ENCODE data around the gene LRRC4C. TPM values are rescaled to one million over a fixed set of nuclear protein-coding genes. Genes with fewer than 3 reads are reported as not detected.
A peak's percentile ranks its signal among the peaks of the same experiment; 100 is the strongest.

Gene LRRC4C
- total RNA-seq, 1 experiment from 2014 or later: 0.13 TPM

- no peak overlapping the region for H2BK20ac ChIP-seq (ENCODE audit: low read depth, low read length, poor library complexity, severe bottlenecking)
- H2BK12ac ChIP-seq (ENCODE audit: insufficient read length, low read depth, low read length): no peak overlapping the region
- Mint-ChIP-seq H3K4me1 (peaks cover 13 to 14% of the 10 kb centered on the region in 2 experiments), H3K36me3 (ENCODE audit: insufficient read depth in 1 of 3, low read depth in 3 of 3) (peaks cover 0 to 3% (median 0%) of the 10 kb centered on the region in 3 experiments; a peak in 2 of 7 replicates), H3K27me3 (ENCODE audit: low read depth) (no peaks in the 10 kb centered on the region), H3K4me3 (no peak overlapping the region), H3K9me3 (no peaks in the 10 kb centered on the region; a peak in 1 of 5 replicates), H3K27ac (peak overlapping the region; percentile 13 to 72 (median 65); a peak in 2 of 7 replicates)
- H3K9ac ChIP-seq (ENCODE audit: extremely low read depth, insufficient read length, low read length): no peak overlapping the region
- H3K4ac ChIP-seq (ENCODE audit: low read depth, low read length): no peak overlapping the region
- no peaks in the 10 kb centered on the region for H4K20me1 ChIP-seq (ENCODE audit: control insufficient read depth, insufficient read depth, insufficient read length)
- no peak overlapping the region for H2BK120ac ChIP-seq (ENCODE audit: low read depth, low read length, poor library complexity, severe bottlenecking)
- no peak overlapping the region for H4K91ac ChIP-seq (ENCODE audit: insufficient read length, low read depth, low read length)
- H4K8ac ChIP-seq (replicated peaks; ENCODE audit: insufficient read length, low read depth, low read length): no peak overlapping the region
- H2AK5ac ChIP-seq (ENCODE audit: insufficient read length, low read length): no peak overlapping the region
- H3K23ac ChIP-seq (ENCODE audit: insufficient read length, low read depth, low read length): no peak overlapping the region
- no peak overlapping the region for H3K56ac ChIP-seq (ENCODE audit: insufficient read length, low read depth, low read length)
- peak overlapping the region; percentile 45 for H2AFZ ChIP-seq (ENCODE audit: low read length)
- no peaks in the 10 kb centered on the region for H3K79me2 ChIP-seq (ENCODE audit: insufficient read depth, low read length)
- TF ChIP-seq CTCF (conservative IDR thresholded peaks at IDR 0.05): no peak
- H3K9me3 ChIP-seq (ENCODE audit: control insufficient read depth, low read depth, low read length): no peaks in the 10 kb centered on the region
- no peaks in the 10 kb centered on the region for H3K23me2 ChIP-seq (ENCODE audit: insufficient read length, low read depth, low read length, poor library complexity, severe bottlenecking)
- no peaks in the 10 kb centered on the region; the same call in 1 of the 2 replicates for H3K4me1 ChIP-seq (ENCODE audit: insufficient read depth, low read length)
- no peak overlapping the region for H2BK15ac ChIP-seq (ENCODE audit: low read depth, low read length)
- no peaks in the 10 kb centered on the region for H3K79me1 ChIP-seq (ENCODE audit: insufficient read depth, low read depth, low read length, poor library complexity, severe bottlenecking)
- H3K14ac ChIP-seq (ENCODE audit: insufficient read depth, low read length): no peak overlapping the region
- no peak overlapping the region for H2BK5ac ChIP-seq (ENCODE audit: insufficient read length, low read length)
- no peak overlapping the region for H3K27ac ChIP-seq (ENCODE audit: insufficient read length, low read depth, low read length)
- no peak overlapping the region for H3T11ph ChIP-seq (ENCODE audit: low read length)
- H3K4me2 ChIP-seq (ENCODE audit: insufficient read depth, insufficient read length, low read length): no peak overlapping the region
- H4K5ac ChIP-seq (ENCODE audit: insufficient read length, low read depth, low read length): no peak overlapping the region
- H3K27me3 ChIP-seq (ENCODE audit: insufficient read depth, low read length): no peaks in the 10 kb centered on the region
- peak; percentile 28 for DNase-seq
- no peak overlapping the region for H3K18ac ChIP-seq (ENCODE audit: insufficient read length, low read depth, low read length)
- no CpG with 5 or more reads among the region's 3 CpGs for WGBS (ENCODE audit: extremely low coverage, insufficient read length, low lambda C conversion rate)
Observed at GRCh38 chr11:40716344-40717130, 742.9 kb downstream of the LRRC4C start.

Measured in H9 (cell line).